ENCODE results near the gene NRIP2.

NRIP2 gene

GRCh38 chr12:2804393-2805142 is 30.3 kb downstream of the NRIP2 start:
- no peak for DNase-seq

- DNase-seq = no peak
Observed at GRCh38 chr12:2803635-2804392, 31.0 kb downstream of the NRIP2 start.

GRCh38 chr12:2801044-2801783 is 33.6 kb downstream of the NRIP2 start:
- DNase-seq = no peak

GRCh38 chr12:2800046-2800570 is 34.7 kb downstream of the NRIP2 start:
- no peak for DNase-seq

- DNase-seq = no peak
Observed at GRCh38 chr12:2797721-2798418, 37.0 kb downstream of the NRIP2 start.

- no peak for DNase-seq
Observed at GRCh38 chr12:2796187-2796666, 38.6 kb downstream of the NRIP2 start.

GRCh38 chr12:2795291-2796186 is 39.3 kb downstream of the NRIP2 start:
- DNase-seq = peak; percentile 68

- peak; percentile 88 for DNase-seq
Observed at GRCh38 chr12:2794736-2795289, 40.0 kb downstream of the NRIP2 start, which contains the start of gene FKBP4. Gene FKBP4, plus strand, starts transcription at chr12:2794970. Its CDS starts 170 bp downstream, at chr12:2795140.

GRCh38 chr12:2794191-2794735 is 40.6 kb downstream of the NRIP2 start:
- DNase-seq = peak; percentile 7

- no peak for DNase-seq
Observed at GRCh38 chr12:2793561-2793960, 41.3 kb downstream of the NRIP2 start.

- DNase-seq = no peak
Observed at GRCh38 chr12:2792671-2793500, 41.9 kb downstream of the NRIP2 start.

- no peak for DNase-seq
Observed at GRCh38 chr12:2791089-2791488, 43.7 kb downstream of the NRIP2 start.

GRCh38 chr12:2785017-2785416 is 49.8 kb downstream of the NRIP2 start:
- no peak for DNase-seq

- DNase-seq = peak; percentile 34
Observed at GRCh38 chr12:2783936-2784600, 50.8 kb downstream of the NRIP2 start.

GRCh38 chr12:2779281-2779680 is 55.6 kb downstream of the NRIP2 start:
- DNase-seq = no peak

GRCh38 chr12:2776129-2776806 is 58.6 kb downstream of the NRIP2 start:
- no peak for DNase-seq

- no peak for DNase-seq
Observed at GRCh38 chr12:2775431-2775830, 59.4 kb downstream of the NRIP2 start.
